Activated CD4-positive, alpha-beta T cell treated with anti-CD3 and anti-CD28 coated beads, Interleukin-2, amount 50 U/mL, for 24 hours (primary cell): ENCODE measurements around the gene C1QTNF5.

Experiments used
- DNase-seq, 2 donors: peaks; one replicate each; pipeline ENCODE4 v3.0.0-alpha.2; 2020; ENCODE audit warnings: low read depth in 1 of 2, low spot score in 1 of 2

The C1QTNF5 gene

GRCh38 chr11:119338318-119338890 is 2.3 kb downstream of the C1QTNF5 start:
- DNase-seq: peak in 1 of 2 donors; percentile 62

DNA sequence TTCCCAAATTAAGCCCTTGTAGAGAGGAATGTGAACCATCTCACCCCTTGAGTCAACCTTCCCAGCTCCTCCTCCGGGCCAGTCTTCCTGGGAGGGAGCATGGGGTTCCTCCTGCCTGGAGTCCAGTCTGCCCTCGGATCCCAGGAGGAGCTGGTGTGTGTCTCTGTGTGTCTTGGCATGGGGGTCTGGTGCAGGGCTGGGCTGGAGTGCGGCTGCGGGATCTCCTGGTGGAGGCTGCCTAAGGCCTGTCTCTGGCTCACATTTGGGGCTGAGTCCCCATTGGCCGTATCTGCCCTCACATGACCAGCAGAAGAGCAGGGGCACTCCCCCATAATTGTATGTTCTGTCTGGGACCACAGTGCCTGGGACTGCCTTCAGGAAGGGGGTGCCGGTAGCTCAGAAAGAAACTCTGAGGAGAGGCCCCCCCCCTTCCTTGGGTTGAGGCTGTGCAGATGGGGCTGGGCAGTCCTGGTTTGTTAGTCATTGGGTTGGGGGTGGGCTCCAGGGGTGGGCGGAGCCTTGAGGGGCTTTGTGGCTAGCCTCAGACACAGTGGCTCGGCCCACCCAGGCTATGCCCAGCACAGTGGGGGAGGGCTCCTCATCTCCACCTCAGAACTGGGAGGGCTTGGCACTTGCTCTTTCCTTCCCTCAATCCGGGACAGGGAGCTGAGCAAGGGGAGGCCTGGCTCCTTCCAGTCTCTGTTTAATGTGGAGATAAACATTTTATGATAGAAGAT is 2.9 kb downstream of the C1QTNF5 start:
- no peak for DNase-seq

GRCh38 chr11:119336744-119337469 is 3.8 kb downstream of the C1QTNF5 start:
- no peak for DNase-seq

DNA sequence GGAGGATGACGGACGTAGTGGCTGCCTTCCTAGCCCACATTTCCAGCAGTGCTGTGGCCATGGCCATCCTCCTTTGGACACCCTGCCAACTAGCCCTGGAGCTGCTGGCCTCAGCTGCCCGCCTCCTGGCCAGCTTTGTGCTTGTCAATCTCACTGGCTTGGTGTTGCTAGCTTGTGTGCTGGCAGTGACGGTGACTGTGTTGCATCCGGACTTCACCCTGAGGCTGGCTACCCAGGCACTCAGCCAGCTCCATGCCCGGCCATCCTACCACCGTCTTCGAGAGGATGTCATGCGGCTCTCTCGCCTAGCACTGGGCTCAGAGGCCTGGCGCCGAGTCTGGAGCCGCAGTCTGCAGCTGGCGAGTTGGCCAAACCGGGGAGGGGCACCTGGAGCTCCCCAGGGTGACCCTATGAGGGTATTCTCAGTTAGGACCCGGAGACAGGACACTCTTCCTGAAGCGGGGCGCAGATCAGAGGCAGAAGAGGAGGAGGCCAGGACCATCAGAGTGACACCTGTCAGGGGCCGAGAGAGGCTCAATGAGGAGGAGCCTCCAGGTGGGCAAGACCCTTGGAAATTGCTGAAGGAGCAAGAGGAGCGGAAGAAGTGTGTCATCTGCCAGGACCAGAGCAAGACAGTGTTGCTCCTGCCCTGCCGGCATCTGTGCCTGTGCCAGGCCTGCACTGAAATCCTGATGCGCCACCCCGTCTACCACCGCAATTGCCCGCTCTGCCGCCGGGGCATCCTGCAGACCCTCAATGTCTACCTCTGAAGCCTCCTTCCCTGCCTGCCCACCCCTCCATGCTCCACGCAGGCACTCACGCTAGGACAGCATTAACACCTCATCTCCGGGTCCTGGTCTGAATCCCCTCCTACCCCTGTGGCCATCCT is 4.8 kb downstream of the C1QTNF5 start:
- no peak for DNase-seq

DNA sequence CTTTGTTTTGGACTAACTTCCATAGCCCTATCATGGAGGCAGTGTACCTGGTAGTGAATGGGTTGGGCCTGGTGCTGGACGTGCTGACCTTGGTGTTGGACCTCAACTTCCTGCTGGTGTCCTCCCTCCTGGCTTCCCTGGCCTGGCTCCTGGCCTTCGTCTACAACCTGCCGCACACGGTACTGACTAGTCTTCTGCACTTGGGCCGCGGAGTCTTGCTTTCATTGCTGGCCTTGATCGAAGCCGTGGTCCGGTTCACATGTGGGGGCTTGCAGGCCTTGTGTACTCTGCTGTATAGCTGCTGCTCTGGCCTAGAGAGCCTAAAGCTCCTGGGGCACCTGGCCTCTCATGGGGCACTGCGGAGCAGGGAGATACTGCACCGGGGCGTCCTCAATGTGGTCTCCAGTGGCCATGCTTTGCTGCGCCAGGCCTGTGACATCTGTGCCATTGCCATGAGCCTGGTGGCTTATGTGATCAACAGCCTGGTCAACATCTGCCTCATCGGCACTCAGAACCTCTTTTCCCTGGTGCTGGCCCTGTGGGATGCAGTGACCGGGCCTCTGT is 5.5 kb downstream of the C1QTNF5 start:
- DNase-seq: no peak

DNA sequence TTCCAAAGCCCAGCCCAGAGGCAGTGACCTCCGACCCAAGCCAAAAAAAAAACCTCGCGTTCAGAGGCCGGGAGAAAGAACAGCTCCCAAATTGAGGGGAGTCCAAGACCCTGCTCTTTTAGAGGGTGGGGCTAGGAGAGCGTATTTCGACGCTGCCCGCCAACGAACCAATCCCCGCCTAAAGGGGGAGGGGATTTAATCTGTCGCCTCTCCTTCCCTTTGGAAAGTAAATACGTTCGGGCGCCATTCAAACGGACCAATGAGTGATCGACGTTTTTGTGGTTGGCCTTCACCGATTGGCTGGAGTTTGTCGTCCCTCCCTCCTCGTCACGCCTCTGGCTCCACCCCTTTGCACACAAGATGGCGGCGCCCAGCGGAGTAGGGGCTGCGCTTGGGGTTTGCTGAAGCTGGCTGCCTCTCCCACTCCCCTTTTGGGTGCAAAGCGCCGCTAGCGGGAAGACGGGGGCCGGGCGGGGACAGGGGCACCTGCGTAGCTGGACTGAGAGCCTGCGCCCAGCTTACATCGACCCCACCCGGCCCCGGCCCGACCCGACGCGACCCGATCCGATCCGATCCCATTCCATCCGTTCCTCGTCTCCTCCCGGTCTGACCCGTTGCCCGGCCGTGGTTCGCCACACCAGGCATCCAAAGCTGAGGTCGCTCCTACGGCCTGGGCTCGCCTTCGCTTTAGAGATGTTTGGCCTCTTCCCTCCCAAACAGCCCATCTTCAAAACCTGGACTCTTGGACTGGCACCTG is 6.3 kb downstream of the C1QTNF5 start, which contains the start of gene RNF26:
TSS of gene RNF26 (plus strand) at position 354 of the 757 bp plus-strand sequence. CDS start 596 bp downstream, outside the sequence.
- peak; percentile 85 to 95 for DNase-seq

GRCh38 chr11:119332111-119332765 is 8.4 kb downstream of the C1QTNF5 start:
- no peak for DNase-seq

GRCh38 chr11:119330237-119330636 is 10.4 kb downstream of the C1QTNF5 start:
- no peak for DNase-seq

DNA sequence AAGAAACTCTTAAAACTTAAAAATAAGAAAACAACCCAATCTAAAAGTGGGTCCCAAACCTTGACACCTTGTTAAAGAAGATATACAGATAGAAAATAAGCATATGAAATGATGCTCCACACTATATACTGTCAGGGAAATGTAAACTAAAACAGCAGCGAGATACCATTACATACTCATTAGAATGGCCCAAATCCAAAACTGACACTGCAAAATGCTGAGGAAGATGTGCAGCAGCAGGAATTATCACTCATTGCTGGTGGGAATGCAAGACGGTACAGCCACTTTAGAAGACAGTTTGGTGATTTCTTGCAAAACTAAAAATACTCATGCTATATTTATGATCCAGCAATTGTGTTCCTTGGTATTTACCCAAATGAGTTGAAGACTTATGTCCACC is 11.4 kb downstream of the C1QTNF5 start:
- no peak for DNase-seq

DNA sequence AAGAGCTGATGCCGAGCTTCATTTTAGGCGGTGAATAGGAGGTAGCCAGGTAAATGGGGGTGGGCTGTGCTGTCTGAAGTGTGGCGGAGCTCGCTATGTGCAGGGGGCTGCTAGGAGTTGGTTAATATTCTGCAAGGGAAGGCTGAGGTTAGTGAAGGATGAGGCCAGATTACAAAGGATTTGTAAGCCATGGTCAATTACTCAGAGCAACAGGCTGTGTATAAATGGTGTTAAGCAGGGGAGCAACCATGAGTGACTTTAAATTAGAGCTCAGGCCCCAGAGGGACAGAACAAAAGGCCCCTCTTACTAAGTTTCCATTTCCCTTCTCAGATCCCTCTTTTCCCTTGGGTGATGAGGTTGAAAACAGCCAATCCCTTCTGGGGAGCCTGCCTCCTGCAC is 16.5 kb downstream of the C1QTNF5 start:
- no peak for DNase-seq

GRCh38 chr11:119323532-119324033 is 17.1 kb downstream of the C1QTNF5 start:
- peak; percentile 68 for DNase-seq

DNA sequence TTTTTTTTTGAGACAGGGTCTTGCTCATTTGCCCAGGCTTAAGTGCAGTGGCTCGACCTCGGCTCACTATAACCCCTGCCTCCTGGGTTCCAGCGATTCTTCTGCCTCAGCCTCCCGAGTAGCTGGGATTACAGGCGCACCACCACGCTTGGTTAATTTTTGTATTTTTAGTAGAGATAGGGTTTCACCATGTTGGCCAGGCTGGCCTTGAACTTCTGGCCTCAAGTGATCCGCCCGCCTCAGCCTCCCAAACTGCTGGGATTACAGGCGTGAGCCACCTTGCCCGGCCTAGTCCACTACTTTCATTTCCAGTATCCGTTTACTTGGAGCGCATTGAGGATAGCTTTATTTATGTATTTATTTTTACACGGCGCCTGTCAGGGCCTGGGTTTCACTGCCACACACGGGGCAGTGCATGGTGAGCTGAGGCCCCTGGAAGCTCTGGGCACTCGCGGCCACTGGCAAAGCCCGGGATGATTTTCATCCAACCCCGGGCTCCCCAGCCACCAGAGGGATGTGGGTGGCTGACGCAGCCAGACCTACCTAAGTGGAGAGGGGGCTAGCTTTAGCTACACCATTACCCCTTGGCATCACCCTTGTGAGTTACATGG is 17.7 kb downstream of the C1QTNF5 start:
- no peak for DNase-seq

GRCh38 chr11:119322360-119322739 is 18.3 kb downstream of the C1QTNF5 start:
- no peak for DNase-seq

- no peak for DNase-seq
These were observed 19.7 kb downstream of the C1QTNF5 start for GRCh38 chr11:119320776-119321524.

DNA sequence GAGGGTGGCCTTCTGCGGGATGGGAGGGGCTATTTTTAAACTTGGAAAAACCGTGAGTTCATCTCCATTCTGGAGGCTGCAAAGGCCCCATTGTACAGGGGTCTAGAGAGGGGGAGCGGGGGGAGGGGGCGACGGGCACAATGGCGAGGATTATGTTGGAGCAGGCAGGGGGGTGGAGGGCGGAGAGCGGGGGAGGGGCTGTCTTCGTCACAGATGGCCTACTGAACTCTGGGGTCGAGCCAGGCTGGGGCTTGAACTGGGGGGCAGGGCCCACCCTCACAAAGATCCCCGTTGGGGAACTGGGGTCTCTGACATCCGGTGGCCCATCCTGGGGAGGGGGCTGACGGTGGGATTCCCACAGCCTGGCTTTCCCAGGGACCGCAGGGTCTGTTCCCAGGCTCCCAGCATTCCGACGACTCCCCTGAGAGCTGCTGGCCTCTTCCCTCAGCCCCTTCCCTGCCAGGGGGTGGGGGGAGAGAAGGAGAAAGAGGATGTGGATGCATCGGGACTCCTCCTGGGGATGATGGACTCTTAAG is 20.4 kb downstream of the C1QTNF5 start:
- no peak for DNase-seq

DNA sequence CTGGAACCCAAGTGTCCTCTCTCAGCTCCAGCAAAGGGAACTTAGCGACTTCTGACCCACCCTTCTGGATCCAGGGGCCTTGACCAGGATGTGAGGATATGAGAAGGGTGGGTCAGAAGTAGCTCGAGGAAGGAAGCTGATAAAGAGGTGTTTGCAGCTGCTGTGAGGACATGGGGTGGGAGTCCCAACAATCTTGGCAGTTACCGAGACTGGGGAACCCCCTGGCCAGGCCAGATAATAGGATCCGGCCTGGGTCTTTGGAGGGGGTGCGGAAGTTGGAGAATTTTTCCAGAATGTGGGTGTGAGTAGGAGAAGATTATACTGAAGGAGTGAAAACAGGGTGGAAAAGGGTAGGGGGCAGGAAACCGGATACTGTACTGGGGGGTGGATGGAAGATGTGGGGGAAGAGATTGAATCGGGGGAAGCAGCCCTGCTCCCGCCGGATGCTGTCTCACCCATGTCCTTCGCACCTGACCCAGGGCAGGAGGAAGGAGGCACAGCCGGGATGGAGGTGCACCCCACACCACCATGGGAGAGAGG is 20.9 kb downstream of the C1QTNF5 start:
- no peak for DNase-seq

DNA sequence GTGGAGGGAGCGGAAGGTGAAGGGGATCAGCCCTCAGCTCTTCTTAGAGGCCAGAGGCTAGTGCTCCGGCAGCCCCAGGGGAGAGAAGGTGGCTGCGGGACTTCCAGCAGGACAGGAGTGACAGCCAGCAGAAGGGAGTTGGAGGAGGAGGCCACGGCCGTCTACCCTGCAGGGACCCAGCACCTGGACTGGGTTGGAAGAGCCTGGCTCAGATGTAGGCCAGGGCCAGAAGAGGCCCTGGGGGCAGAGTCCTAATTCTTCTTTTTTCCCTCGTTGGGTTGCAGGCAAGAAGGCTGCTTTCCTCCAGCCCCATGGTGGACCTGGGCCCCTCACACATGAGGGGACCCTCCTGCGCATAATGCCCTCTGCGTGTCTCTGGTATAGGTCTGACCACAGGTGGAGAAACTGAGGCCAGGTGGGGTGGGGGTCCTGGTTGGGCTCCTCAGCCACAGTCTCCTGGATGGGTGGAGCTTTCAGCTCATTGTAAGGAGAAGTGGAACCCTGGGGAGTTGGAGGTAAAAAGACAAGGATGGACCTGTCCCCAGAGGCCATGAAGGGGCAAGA is 21.5 kb downstream of the C1QTNF5 start:
- no peak for DNase-seq
